ENCODE results near the gene LEFTY1.

GRCh38 chr1:225859151-225859550 is 29.8 kb downstream of the LEFTY1 start:
- TF ChIP-seq CTCF (IDR thresholded peaks at IDR 0.05; ENCODE audit: insufficient read depth, low read length) (no peak), REST (IDR thresholded peaks at IDR 0.05; ENCODE audit: insufficient replicate concordance, low read depth) (no peak)
